Measurements from ENCODE around the gene ATP6V1E1. TPM values are rescaled to one million over a fixed set of nuclear protein-coding genes. Genes with fewer than 3 reads are reported as not detected.
"Not testable (repeated sequence)": the region's sequence is repeated elsewhere in the genome, so short reads cannot be mapped to it uniquely, and the experiment has no call there.

Gene ATP6V1E1
- total and polyA plus RNA-seq, 2 of the 13 experiments (the other 11 are each of a cell fraction or from before 2014, with no cell fraction given), result 69.3 to 90.9 TPM

GRCh38 chr22:17647452-17647851 lies 18.9 kb upstream of the ATP6V1E1 start:
- H3K4me1 ChIP-seq (ENCODE audit: insufficient read depth, low read length), result no peaks in the 10 kb centered on the region
- TF ChIP-seq GABPB1 (CRISPR knock-in tag; IDR thresholded peaks at IDR 0.05), result no peak
- TF ChIP-seq POLR2G (IDR thresholded peaks at IDR 0.05; ENCODE audit: low read depth, low read length), result no peak
- TF ChIP-seq ATF1 (CRISPR knock-in tag; IDR thresholded peaks at IDR 0.05), result no peak
- TF ChIP-seq ZNF878 (CRISPR knock-in tag; IDR thresholded peaks at IDR 0.05), result no peak
- TF ChIP-seq, protein P1, sequence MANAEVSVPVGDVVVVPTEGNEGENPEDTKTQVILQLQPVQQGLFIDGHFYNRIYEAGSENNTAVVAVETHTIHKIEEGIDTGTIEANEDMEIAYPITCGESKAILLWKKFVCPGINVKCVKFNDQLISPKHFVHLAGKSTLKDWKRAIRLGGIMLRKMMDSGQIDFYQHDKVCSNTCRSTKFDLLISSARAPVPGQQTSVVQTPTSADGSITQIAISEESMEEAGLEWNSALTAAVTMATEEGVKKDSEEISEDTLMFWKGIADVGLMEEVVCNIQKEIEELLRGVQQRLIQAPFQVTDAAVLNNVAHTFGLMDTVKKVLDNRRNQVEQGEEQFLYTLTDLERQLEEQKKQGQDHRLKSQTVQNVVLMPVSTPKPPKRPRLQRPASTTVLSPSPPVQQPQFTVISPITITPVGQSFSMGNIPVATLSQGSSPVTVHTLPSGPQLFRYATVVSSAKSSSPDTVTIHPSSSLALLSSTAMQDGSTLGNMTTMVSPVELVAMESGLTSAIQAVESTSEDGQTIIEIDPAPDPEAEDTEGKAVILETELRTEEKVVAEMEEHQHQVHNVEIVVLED (CRISPR knock-in tag; IDR thresholded peaks at IDR 0.05; ENCODE audit: borderline replicate concordance), result no peak
- TF ChIP-seq, protein P2, sequence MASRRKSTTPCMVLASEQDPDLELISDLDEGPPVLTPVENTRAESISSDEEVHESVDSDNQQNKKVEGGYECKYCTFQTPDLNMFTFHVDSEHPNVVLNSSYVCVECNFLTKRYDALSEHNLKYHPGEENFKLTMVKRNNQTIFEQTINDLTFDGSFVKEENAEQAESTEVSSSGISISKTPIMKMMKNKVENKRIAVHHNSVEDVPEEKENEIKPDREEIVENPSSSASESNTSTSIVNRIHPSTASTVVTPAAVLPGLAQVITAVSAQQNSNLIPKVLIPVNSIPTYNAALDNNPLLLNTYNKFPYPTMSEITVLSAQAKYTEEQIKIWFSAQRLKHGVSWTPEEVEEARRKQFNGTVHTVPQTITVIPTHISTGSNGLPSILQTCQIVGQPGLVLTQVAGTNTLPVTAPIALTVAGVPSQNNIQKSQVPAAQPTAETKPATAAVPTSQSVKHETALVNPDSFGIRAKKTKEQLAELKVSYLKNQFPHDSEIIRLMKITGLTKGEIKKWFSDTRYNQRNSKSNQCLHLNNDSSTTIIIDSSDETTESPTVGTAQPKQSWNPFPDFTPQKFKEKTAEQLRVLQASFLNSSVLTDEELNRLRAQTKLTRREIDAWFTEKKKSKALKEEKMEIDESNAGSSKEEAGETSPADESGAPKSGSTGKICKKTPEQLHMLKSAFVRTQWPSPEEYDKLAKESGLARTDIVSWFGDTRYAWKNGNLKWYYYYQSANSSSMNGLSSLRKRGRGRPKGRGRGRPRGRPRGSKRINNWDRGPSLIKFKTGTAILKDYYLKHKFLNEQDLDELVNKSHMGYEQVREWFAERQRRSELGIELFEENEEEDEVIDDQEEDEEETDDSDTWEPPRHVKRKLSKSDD (CRISPR knock-in tag; IDR thresholded peaks at IDR 0.05; ENCODE audit: low read depth), result no peak
- no peak for TF ChIP-seq HOXA5 (CRISPR knock-in tag; IDR thresholded peaks at IDR 0.05)
- no peak for TF ChIP-seq PHB2 (IDR thresholded peaks at IDR 0.05; ENCODE audit: partially characterized antibody)
- TF ChIP-seq, protein P3, sequence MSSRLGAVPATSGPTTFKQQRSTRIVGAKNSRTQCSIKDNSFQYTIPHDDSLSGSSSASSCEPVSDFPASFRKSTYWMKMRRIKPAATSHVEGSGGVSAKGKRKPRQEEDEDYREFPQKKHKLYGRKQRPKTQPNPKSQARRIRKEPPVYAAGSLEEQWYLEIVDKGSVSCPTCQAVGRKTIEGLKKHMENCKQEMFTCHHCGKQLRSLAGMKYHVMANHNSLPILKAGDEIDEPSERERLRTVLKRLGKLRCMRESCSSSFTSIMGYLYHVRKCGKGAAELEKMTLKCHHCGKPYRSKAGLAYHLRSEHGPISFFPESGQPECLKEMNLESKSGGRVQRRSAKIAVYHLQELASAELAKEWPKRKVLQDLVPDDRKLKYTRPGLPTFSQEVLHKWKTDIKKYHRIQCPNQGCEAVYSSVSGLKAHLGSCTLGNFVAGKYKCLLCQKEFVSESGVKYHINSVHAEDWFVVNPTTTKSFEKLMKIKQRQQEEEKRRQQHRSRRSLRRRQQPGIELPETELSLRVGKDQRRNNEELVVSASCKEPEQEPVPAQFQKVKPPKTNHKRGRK (CRISPR knock-in tag; IDR thresholded peaks at IDR 0.05), result no peak
- no peak for TF ChIP-seq ZNF576 (CRISPR knock-in tag; IDR thresholded peaks at IDR 0.05)
- TF ChIP-seq ZNF703 (CRISPR knock-in tag; IDR thresholded peaks at IDR 0.05; ENCODE audit: borderline replicate concordance), result no peak
- TF ChIP-seq ATF5 (CRISPR knock-in tag; IDR thresholded peaks at IDR 0.05; ENCODE audit: low read depth), result no peak
- H3K4me3 ChIP-seq (replicated peaks in 1 of 3; ENCODE audit: insufficient read depth in 1 of 3, low read depth in 2 of 3, low read length in 3 of 3), result no peak overlapping the region
- ATAC-seq (no peak), DNase-seq (ENCODE audit: low spot score) (no peak), FAIRE-seq (no peak)
- BruUV-seq (replicated peaks), result no TSS peak
- no peak overlapping the region for H2AFZ ChIP-seq (ENCODE audit: low read length)
- CTCF ChIA-PET (ENCODE audit: low intra/inter-chr PET ratio, low total read pairs), result no interaction called here
- intact Hi-C loops (cut with micrococcal nuclease; ENCODE audit: unreplicated experiment) (no loop called here), in situ Hi-C loops (cut with HindIII; ENCODE audit: extremely low pct_ligation_motif_present, low pct_unique_long_range_greater_than_20kb) (no loop called here)
- no peaks in the 10 kb centered on the region for H4K20me1 ChIP-seq (ENCODE audit: insufficient read depth, low read length)
- no peak overlapping the region for H3K9ac ChIP-seq (ENCODE audit: insufficient read depth, low read depth, low read length)
- H3K36me3 ChIP-seq (replicated peaks in 1 of 2; ENCODE audit: control insufficient read depth in 1 of 2, insufficient read depth in 2 of 2, low read length in 2 of 2), result no peaks in the 10 kb centered on the region
- H3K27ac ChIP-seq (ENCODE audit: extremely low read length, insufficient read depth, low read length), result no peak overlapping the region
- H3K4me2 ChIP-seq (ENCODE audit: low read depth, low read length), result no peak overlapping the region
- no peaks in the 10 kb centered on the region for H3K9me3 ChIP-seq (ENCODE audit: low read length)
- no peaks in the 10 kb centered on the region for H3K79me2 ChIP-seq (ENCODE audit: insufficient read depth, low read length)
- POLR2A ChIA-PET, result interaction anchor here (1.7 kb wide), 1 partner anchor 8 kb away, joined by 8 read pairs; the partner anchor contains the start of gene BCL2L13
- H3K27me3 ChIP-seq (ENCODE audit: control insufficient read depth in 1 of 2, insufficient read depth in 2 of 2, low read length in 2 of 2), result no peaks in the 10 kb centered on the region
- WGBS (ENCODE audit: low lambda C conversion rate), result 97% methylated on average over 5 of the region's 5 CpGs

DNA sequence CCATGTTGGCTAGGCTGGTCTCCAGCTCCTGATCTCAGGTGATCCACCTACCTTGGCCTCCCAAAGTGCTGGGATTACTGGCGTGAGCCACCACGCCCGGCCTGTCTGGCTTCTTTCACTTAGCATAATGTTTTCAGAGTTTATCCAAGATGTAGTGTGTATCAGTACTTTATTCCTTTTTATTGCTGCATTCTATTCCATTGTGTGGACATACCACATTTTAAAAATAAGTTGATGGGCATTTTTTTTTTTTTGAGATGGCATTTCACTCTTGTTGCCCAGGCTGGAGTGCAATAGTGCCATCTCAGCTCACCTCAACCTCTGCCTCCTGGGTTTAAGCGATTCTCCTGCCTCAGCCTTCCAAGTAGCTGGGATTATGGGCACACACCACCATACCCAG lies 13.8 kb upstream of the ATP6V1E1 start:
- H3K27ac ChIP-seq (ENCODE audit: extremely low read length, insufficient read depth, low read length); H4K20me1 ChIP-seq (ENCODE audit: insufficient read depth, low read length); H3K4me2 ChIP-seq (ENCODE audit: low read depth, low read length); in situ Hi-C loops (cut with HindIII; ENCODE audit: extremely low pct_ligation_motif_present, low pct_unique_long_range_greater_than_20kb); H3K36me3 ChIP-seq (replicated peaks in 1 of 2; ENCODE audit: control insufficient read depth in 1 of 2, insufficient read depth in 2 of 2, low read length in 2 of 2); H3K27me3 ChIP-seq (ENCODE audit: control insufficient read depth in 1 of 2, insufficient read depth in 2 of 2, low read length in 2 of 2); CTCF ChIA-PET (ENCODE audit: low intra/inter-chr PET ratio, low total read pairs); H3K9me3 ChIP-seq (ENCODE audit: low read length); H3K4me3 ChIP-seq (replicated peaks in 1 of 3; ENCODE audit: insufficient read depth in 1 of 3, low read depth in 2 of 3, low read length in 3 of 3); POLR2A ChIA-PET; ATAC-seq; H2AFZ ChIP-seq (ENCODE audit: low read length); H3K9ac ChIP-seq (ENCODE audit: insufficient read depth, low read depth, low read length); FAIRE-seq; DNase-seq (ENCODE audit: low spot score); intact Hi-C loops (cut with micrococcal nuclease; ENCODE audit: unreplicated experiment); BruUV-seq (replicated peaks): not testable (repeated sequence)
- Histone ChIP-seq H3K79me2 (ENCODE audit: insufficient read depth, low read length) (peaks cover 16% of the 10 kb centered on the region), H3K4me1 (ENCODE audit: insufficient read depth, low read length) (peaks cover 13% of the 10 kb centered on the region)
- 95% methylated on average over 4 of the region's 4 CpGs for WGBS (ENCODE audit: low lambda C conversion rate)

Measured in HepG2 (cell line).